Thyroid gland (tissue), 4 donors: Measurements from ENCODE around the gene NDUFAF4. TPM values are rescaled to one million over a fixed set of nuclear protein-coding genes. Genes with fewer than 3 reads are reported as not detected.

Experiments used
- DNase-seq, 2 donors: peaks; one replicate each; pipeline ENCODE4 v3.0.0-alpha.2; 2019
- H3K27ac ChIP-seq, 3 donors: fragments of 200-600 bp; sonication (generic); 1 replicate in 2 of 3; 2 replicates in 1 of 3; pipeline ENCODE4 v1.5.1; 2016 to 2019; ENCODE audit warnings: mild to moderate bottlenecking in 1 of 3, moderate library complexity in 1 of 3
- H3K27me3 ChIP-seq: fragments of 200-600 bp; sonication (generic); one replicate; pipeline ENCODE4 v1.5.1; 2019
- H3K36me3 ChIP-seq, 2 donors: fragments of 200-600 bp; sonication (generic); one replicate each; pipeline ENCODE4 v1.5.1; 2016 to 2019
- H3K4me1 ChIP-seq, 2 donors: fragments of 200-600 bp; sonication (generic); one replicate each; pipeline ENCODE4 v1.5.1; 2017 to 2019
- H3K4me3 ChIP-seq, 3 donors: fragments of 200-600 bp; sonication (generic); replicated peaks in 1 of 3; 1 replicate in 2 of 3; 2 replicates in 1 of 3; pipeline ENCODE4 v1.5.1; 2016; ENCODE audit warnings: mild to moderate bottlenecking in 1 of 3
- H3K9me3 ChIP-seq: fragments of 200-600 bp; sonication (generic); one replicate; pipeline ENCODE4 v1.5.1; 2017
- CTCF ChIP-seq, 6 experiments: fragments of 200-600 bp in 3 of 6; fragments of 450-650 bp in 3 of 6; sonication (generic) in 3 of 6; IDR thresholded peaks; one replicate each; pipeline ENCODE4 v1.5.1; 2016 to 2019; ENCODE audit warnings: antibody characterized with exemption in 6 of 6, mild to moderate bottlenecking in 2 of 6, inconsistent platforms in 1 of 6, moderate library complexity in 1 of 6
- POLR2A ChIP-seq, 2 donors: fragments of 450-650 bp; IDR thresholded peaks; one replicate each; pipeline ENCODE4 v1.6.1; 2017; ENCODE audit warnings: antibody characterized with exemption in 2 of 2, mild to moderate bottlenecking in 2 of 2, moderate library complexity in 1 of 2
- WGBS, 2 donors: methylation state at CpG; one replicate each; pipeline ENCODE4 v1.1.5; 2017; 5-methylcytosine and 5-hydroxymethylcytosine counted together
- intact Hi-C: fragments of 100-400 bp; cut with DNase I; formaldehyde crosslinking; loops from one replicate; pipeline ENCODE4 v1.15.1; 2023
- small RNA-seq: library from RNA; depleted of rRNA; stranded (forward); fragments of <200 nt; gene quantifications from one replicate; pipeline ENCODE3, GENCODE V24; 2016
- total RNA-seq, 4 donors: library from RNA; depleted of rRNA; stranded (reverse); fragments of >200 nt; gene quantifications; one replicate each; pipeline ENCODE4 v1.2.3, GENCODE V29; 2016

NDUFAF4 gene
- total RNA-seq, 4 donors from 2014 or later: 17.1 to 34.8 (median 29.2) TPM

GRCh38 chr6:96844530-96844929, 53.2 kb downstream of the NDUFAF4 start:
- no peaks in the 10 kb centered on the region for H3K4me1 ChIP-seq
- no peak for TF ChIP-seq CTCF (IDR thresholded peaks at IDR 0.05)
- no peak for TF ChIP-seq POLR2A (IDR thresholded peaks at IDR 0.05)

GRCh38 chr6:96841345-96841744, 56.3 kb downstream of the NDUFAF4 start:
- DNase-seq: no peak
- Histone ChIP-seq H3K27me3 (no peaks in the 10 kb centered on the region), H3K36me3 (no peaks in the 10 kb centered on the region), H3K9me3 (no peaks in the 10 kb centered on the region), H3K27ac (no peak overlapping the region), H3K4me3 (no peak overlapping the region), H3K4me1 (peaks cover 0 to 5% of the 10 kb centered on the region in 2 donors)
- TF ChIP-seq POLR2A (IDR thresholded peaks at IDR 0.05) (no peak), CTCF (IDR thresholded peaks at IDR 0.05) (no peak)
- intact Hi-C loops: no loop called here
- 48 to 73% methylated on average over 2 of the region's 2 CpGs for WGBS, 2 donors

More at GRCh38 chr6:96844530-96844929, 53.2 kb downstream of the NDUFAF4 start:
- no peak overlapping the region for H3K4me3 ChIP-seq
- no peak for DNase-seq
- H3K27ac ChIP-seq: no peak overlapping the region
- H3K9me3 ChIP-seq: no peaks in the 10 kb centered on the region
- no peaks in the 10 kb centered on the region for H3K36me3 ChIP-seq
- H3K27me3 ChIP-seq: no peaks in the 10 kb centered on the region
- intact Hi-C loops: no loop called here

Small RNAs within 50 kb of the gene (small RNA-seq; reads per million reads assigned to genes)
- gene RN7SL509P: not detected

Other genes with a start within 250 kb of the NDUFAF4 start
- gene GPR63, start 60.4 kb downstream of the NDUFAF4 start, total RNA-seq: 1 to 10 TPM in 2 of 4 donors, under 1 TPM in 2; 0.88 to 2.3 (median 1.3) TPM
- 1 to 10 TPM; 1.1 to 2.9 (median 2.3) TPM for gene KLHL32, start 26.8 kb upstream of the NDUFAF4 start, total RNA-seq